CD4-positive, alpha-beta T cell treated with Interferon alpha-2 for 1 hour (primary cell): Measurements from ENCODE around the gene DCP1A.
"Not testable (repeated sequence)": the region's sequence is repeated elsewhere in the genome, so short reads cannot be mapped to it uniquely, and the experiment has no call there.

Source experiments
- DNase-seq, 2 donors: peaks; one replicate each; pipeline ENCODE4 v3.0.0-alpha.2; 2020 to 2022

The DCP1A gene

DNA sequence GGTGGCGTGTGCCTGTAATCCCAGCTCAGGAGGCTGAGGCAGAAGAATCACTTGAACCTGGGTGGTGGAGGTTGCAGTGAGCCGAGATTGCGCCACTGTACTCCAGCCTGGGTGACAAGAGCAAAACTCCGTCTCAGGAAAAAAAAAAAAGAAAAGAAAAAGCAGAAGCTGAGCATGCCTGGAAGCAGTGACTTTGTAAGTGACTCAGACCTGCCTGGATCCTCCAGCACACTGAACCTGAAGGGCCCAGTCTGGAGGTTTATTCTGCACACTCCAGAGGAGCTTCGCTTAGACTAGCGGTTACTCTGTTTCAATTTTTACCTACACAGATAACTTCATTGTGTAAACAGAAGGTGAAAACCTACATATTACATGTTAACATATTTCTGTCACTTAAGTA, 19.4 kb downstream of the DCP1A start:
- not testable (repeated sequence) for DNase-seq

DNA sequence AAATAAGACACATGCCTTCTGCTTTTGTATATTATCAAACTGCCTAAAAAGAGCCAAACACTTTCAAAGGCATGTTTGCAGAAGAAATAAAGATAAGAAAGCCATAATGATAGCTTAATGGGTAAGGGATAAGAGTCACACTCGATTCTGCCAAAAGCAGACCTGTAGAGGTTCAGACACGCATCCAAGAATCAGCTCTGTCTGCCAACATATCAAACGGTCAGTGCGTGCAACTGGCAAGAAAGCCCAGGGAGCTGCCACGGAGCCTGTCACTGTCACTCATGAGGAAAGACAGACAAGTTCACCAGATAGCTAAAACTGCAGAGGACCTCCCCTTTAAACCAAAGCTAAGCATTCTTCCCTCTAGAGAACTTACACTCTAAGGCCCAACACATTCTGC, 23.2 kb downstream of the DCP1A start:
- DNase-seq: no peak

DNA sequence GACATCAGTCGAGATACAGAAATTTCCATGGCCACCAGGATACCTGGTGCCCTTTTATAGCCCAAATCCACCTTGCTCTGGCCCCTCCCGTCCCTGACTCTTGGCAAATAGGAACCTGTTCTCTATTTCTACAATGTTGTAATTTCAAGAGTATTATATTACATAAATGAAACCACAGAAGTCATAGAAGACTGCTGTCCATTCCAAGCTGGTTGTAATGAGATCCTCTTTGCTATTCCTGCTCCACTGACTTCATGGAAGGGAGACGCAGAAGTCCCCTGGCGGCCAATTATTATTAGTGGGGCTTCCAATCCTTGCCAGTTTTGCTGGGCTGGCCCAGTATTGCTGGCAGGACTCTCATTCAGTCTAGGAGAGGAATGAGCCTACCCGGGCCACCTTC, 26.6 kb downstream of the DCP1A start:
- no peak for DNase-seq

GRCh38 chr3:53318522-53318921, 28.8 kb downstream of the DCP1A start:
- DNase-seq: no peak

DNA sequence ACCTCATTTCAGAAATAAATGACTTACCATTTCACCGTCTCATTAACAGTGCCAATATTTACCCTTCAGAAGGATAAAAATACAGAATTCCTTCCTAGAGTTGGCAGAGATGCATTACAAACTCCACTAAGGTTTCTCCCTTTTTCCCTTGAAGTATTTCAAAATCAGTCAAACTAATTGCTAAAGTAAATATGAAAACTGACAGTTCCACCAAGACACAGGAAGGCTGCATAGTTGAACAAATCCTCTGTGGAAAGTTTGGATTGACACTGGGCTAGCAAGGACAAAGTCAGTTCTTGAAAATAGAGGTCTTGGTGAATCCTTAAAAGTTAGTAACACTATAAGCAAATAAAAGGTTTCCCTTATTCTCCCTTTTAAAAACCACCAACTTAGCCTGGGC, 34.5 kb downstream of the DCP1A start:
- no peak for DNase-seq

DNA sequence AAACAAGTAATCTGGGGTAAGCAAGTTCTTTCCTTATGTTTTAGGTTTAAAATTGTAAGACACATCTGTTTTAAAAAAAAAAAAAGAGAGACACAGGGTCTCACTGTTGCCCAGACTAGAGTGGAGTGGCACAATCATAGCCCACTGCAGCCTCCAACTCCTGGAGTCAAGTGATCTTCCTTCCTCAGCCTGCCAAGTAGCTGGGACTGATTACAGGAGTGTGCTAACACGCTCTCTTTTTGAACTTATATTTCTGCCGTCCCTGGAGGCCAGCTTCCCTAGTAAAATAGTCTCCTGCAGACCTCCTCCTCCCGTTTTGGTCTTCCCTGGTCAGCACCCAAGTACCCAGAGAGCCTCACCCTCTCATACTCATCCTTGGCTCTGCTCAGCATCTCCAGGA, 35.5 kb downstream of the DCP1A start:
- no peak for DNase-seq

- no peak for DNase-seq
Measured at GRCh38 chr3:53303957-53304356, 43.4 kb downstream of the DCP1A start.

DNA sequence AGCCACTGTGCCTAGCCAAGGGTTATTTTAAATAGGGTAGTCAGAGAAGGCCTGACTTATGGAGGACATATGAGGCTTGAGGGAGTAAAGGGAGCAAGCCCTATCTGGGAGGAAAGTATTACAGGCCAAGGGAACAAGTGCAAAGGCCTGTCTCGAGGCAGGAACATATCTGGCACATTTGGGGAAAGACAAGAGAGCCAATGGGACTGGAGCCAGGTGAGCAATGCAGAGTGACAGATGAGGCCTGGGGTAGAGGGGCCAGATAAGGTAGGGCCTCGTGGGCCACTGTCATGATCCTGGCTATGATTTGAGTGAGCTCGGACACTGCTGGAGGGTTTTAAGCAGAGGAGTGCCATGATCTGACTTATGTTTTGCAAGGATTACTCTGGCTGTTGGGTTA, 43.8 kb downstream of the DCP1A start:
- DNase-seq: no peak

DNA sequence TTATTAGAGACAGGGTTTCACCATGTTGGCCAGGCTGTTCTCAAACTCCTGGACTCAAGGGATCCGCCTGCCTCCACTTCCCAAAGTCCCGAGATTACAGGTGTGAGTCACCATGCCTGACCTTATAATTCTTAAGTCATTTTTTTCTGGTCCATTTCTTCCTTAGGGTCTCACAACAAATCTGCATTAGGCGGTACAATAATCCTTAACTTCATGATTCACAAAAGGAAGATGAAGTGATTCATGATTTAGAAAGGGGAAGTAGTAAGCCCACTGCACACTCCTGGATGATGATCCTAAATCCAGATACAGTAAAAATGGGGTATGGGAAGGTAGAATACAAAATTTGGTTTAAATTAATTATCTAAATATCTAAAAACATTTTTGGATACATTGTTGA, 46.5 kb downstream of the DCP1A start:
- no peak for DNase-seq

DNA sequence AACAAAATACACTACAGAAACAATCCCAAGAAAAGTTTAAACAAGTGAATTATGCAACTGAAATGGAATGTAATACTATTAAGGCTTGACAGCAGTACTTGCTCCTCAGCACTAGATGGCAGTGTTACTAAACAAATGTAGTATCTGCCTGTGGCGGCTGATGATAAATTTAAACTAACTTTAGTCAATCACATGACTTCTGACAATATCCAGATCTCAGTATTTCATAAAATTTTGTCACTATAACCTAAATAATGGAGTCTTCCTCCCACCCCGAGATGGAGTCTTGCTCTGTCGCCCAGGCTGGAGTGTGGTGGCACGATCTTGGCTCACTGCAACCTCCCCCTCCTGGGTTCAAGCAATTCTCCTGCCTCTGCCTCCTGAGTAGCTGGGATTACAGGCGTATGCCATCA, 47.7 kb downstream of the DCP1A start:
- DNase-seq: peak; percentile 6 to 64

DNA sequence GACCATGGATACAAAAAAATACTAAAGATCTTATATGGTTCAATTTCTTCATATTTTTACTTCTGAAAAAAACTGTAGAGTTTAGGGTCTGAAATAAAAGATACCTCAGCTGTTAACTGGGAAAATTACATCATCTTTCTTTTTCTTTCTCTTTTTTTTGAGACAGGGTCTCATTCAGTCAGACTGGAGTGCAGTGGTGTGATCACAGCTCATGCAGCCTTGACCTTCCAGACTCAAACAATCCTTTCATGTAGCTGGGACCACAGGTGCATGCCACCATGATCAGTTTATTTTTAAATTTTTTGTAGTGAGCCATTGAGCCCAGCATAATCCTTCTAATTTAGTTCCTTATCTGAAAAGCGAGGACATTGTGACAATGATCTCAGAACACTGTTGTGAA, 51.9 kb downstream of the DCP1A start:
- DNase-seq: no peak

DNA sequence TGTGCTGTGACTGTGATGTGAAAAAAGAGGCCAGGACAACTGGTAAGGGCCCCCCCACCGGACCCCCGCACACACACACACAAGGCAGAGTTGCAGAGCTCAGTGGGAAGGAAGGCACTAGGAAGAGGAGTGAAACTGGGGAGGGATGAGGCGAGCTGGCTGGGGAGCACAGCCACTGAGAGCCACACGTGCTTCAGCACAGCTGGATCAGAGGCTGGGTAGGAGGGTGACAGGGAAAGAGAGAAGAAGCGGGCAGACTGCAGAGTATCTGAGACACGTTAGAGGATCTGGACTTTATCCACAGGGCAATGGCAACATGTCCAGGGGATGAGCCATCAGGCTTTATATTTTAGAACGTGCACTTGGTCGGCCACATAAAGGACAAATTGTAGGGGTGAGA, 53.5 kb downstream of the DCP1A start:
- no peak for DNase-seq

- DNase-seq: no peak
Measured at GRCh38 chr3:53288214-53288613, 59.1 kb downstream of the DCP1A start.

GRCh38 chr3:53287131-53287629, 60.2 kb downstream of the DCP1A start:
- no peak for DNase-seq

- no peak for DNase-seq
Measured at GRCh38 chr3:53286727-53287126, 60.6 kb downstream of the DCP1A start.

DNA sequence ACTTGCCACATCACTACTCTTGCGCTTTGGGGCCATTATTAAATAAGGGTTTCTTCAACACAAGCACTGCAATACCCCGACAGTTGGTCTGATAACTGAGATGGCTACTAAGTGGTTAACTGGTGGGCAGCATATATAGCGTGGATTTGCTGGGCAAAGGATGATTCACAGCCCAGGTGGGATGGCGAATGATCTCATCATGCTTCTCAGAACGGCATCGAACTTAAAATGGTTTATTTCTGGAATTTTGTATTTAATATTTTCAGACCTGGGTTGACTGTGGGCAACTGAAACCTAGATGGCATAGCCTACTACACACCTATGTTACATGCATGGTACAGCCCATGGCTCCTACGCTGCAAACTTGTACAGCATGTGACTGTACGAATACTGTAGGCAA, 64.8 kb downstream of the DCP1A start:
- DNase-seq: no peak

DNA sequence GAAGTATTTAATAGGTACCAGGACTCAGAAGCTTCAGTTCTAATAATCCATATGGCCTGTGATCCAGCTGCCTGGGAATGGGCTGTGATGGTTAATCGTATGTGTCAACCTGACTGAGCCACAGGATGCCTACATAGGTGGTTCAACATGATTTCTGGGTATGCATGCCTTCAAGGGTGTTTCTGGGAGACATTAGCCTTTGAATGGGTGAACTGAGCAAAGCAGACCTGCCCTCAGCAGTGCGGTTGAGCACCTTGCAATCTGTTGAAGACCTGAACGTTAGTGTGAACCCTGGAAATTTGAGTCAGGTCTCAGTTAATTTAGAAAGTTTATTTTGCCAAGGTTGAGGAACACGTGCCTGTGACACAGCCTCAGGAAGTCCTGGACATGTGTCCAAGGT, 68.7 kb downstream of the DCP1A start:
- no peak for DNase-seq

DNA sequence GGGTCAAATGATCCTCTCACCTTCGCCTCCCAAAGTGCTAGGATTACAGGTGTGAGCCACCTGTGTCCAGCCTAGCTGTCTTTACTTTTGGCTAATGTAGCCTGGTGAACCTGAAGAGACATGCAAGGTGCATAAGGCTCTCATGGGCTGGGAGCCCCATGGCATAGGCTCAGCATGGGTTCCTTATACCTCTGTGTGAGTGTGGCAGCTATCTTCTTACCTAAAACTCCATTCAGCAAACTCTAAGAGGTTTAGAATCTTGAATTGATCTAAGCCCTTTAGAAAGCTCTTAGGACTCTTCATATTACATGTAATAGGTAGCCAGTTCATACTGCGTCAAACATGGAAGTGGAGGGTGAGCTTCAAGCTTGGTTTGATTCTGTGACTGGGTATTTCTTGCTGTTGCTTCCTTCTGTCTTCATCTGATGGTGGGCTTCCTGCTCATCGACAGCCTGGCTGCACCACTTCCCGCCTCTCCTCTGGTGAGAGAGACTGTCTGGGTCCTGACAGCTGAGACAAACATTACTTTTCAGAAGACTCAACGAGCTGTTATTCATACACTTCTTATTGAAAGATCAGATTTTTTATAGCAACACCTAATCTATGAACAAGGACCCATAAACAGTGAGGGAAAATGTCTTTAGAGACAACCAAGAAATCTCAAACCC, 72.3 kb downstream of the DCP1A start:
- no peak for DNase-seq

- DNase-seq: no peak
Measured at GRCh38 chr3:53273146-53273670, 74.1 kb downstream of the DCP1A start.

GRCh38 chr3:53269888-53270880, 77.2 kb downstream of the DCP1A start:
- DNase-seq: peak; percentile 30 to 63

- not testable (repeated sequence) for DNase-seq
Measured at GRCh38 chr3:53269193-53269592, 78.2 kb downstream of the DCP1A start.

DNA sequence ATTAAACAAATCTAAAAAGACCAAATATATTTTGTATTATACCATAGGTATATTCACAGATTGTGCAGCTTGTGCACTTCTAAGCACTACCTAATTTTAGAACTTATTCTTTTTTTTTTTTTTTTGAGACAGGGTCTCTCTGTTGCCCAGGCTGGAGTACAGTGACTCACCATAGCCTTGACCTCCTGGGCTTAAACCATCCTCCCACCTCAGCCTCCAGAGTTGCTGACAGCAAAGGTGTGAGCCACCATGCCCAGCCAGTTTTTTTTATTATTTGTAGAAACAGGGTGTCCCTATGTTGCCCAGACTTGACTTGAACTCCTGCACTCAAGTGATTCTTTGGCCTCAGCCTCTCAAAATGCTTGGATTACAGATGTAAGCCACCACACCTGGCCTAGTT, 79.6 kb downstream of the DCP1A start:
- DNase-seq: no peak

- DNase-seq: no peak
Measured at GRCh38 chr3:53264718-53265117, 82.6 kb downstream of the DCP1A start.

- no peak for DNase-seq
Measured at GRCh38 chr3:53263907-53264306, 83.4 kb downstream of the DCP1A start.
